SK-N-SH (cell line): ENCODE measurements around the gene JAKMIP3. TPM values are rescaled to one million over a fixed set of nuclear protein-coding genes. Genes with fewer than 3 reads are reported as not detected.
"Not testable (repeated sequence)": the region's sequence is repeated elsewhere in the genome, so short reads cannot be mapped to it uniquely, and the experiment has no call there.

Experiments used
- CTCF ChIA-PET: fragments of 300-600, 350-600 bp; formaldehyde crosslinking; extraction: SDS; loops from one replicate; lab custom pipeline; 2021; lab: Yijun Ruan, JAX
- POLR2A ChIA-PET: fragments of 350-600 bp; sonication (Branson Sonifier 250); formaldehyde crosslinking; extraction: SDS; loops from one replicate; lab custom pipeline; 2020; ENCODE audit warnings: antibody characterized with exemption, inconsistent platforms; lab: Yijun Ruan, JAX
- DNase-seq: peaks from one replicate; pipeline ENCODE4 v3.0.0; 2012
- H2AFZ ChIP-seq: fragments of 200-600 bp; sonication (generic); 2 replicates; pipeline ENCODE4 v1.8.1; 2016; ENCODE audit warnings: antibody characterized with exemption, mild to moderate bottlenecking, low read depth
- H3F3A ChIP-seq: fragments of 200-600 bp; sonication (generic); replicated peaks from 2 replicates; pipeline ENCODE3; 2016; ENCODE audit warnings: antibody characterized with exemption, mild to moderate bottlenecking; ENCODE audit not compliant: insufficient read depth
- H3K27ac ChIP-seq, 2 experiments: fragments of 200-500 bp in 1 of 2; fragments of 200-600 bp in 1 of 2; sonication (Bioruptor generic) in 1 of 2; sonication (generic), shearing (Covaris generic) in 1 of 2; 2 replicates each; pipeline versions ENCODE4 v1.5.1 to v1.6.1; 2014 to 2016; ENCODE audit warnings: low read depth in 2 of 2, inconsistent platforms in 1 of 2, low read length in 1 of 2, mild to moderate bottlenecking in 1 of 2, mixed read lengths in 1 of 2
- H3K27me3 ChIP-seq: fragments of 200-600 bp; sonication (generic), shearing (Covaris generic); 2 replicates; pipeline ENCODE4 v1.6.1; 2016; ENCODE audit warnings: mixed run types; ENCODE audit not compliant: insufficient read depth
- H3K36me3 ChIP-seq, 2 experiments: fragments of 200-500 bp in 1 of 2; fragments of 200-600 bp in 1 of 2; sonication (Bioruptor generic) in 1 of 2; sonication (generic) in 1 of 2; replicated peaks in 1 of 2; 2 replicates each; pipeline versions ENCODE3 to v1.5.1; 2014 to 2016; ENCODE audit warnings: low read length in 1 of 2, mild to moderate bottlenecking in 1 of 2; ENCODE audit not compliant: insufficient read depth in 2 of 2, control insufficient read depth in 1 of 2
- H3K4me1 ChIP-seq, 2 experiments: fragments of 200-500 bp in 1 of 2; fragments of 200-600 bp in 1 of 2; sonication (Bioruptor generic) in 1 of 2; sonication (generic), shearing (Covaris generic) in 1 of 2; 2 replicates each; pipeline versions ENCODE4 v1.5.1 to v1.6.1; 2014 to 2016; ENCODE audit warnings: low read depth in 1 of 2, low read length in 1 of 2, mixed run types in 1 of 2; ENCODE audit not compliant: insufficient read depth in 2 of 2, control insufficient read depth in 1 of 2
- H3K4me2 ChIP-seq: fragments of 200-600 bp; sonication (generic), shearing (Covaris generic); 2 replicates; pipeline ENCODE4 v1.6.1; 2017; ENCODE audit warnings: mixed run types
- H3K4me3 ChIP-seq, 2 experiments: fragments of 200-500 bp in 1 of 2; fragments of 200-600 bp in 1 of 2; sonication (Bioruptor generic) in 1 of 2; sonication (generic), shearing (Covaris generic) in 1 of 2; 2 replicates each; pipeline versions ENCODE4 v1.5.1 to v1.8.1; 2014 to 2016; ENCODE audit warnings: low read depth in 2 of 2, inconsistent platforms in 1 of 2, low read length in 1 of 2, mild to moderate bottlenecking in 1 of 2, mixed read lengths in 1 of 2, moderate library complexity in 1 of 2
- H3K79me2 ChIP-seq: fragments of 200-600 bp; sonication (generic); 2 replicates; pipeline ENCODE4 v1.8.1; 2017; ENCODE audit warnings: mild to moderate bottlenecking; ENCODE audit not compliant: insufficient read depth
- H3K9ac ChIP-seq: fragments of 200-600 bp; sonication (generic); 2 replicates; pipeline ENCODE4 v1.6.1; 2017; ENCODE audit warnings: mixed run types
- H3K9me2 ChIP-seq: fragments of 200-600 bp; sonication (generic); 2 replicates; pipeline ENCODE4 v1.6.1; 2017; ENCODE audit warnings: mixed run types
- H3K9me3 ChIP-seq: fragments of 200-600 bp; sonication (generic); 2 replicates; pipeline ENCODE4 v1.6.1; 2017; ENCODE audit warnings: mixed run types, mild to moderate bottlenecking, moderate library complexity
- H4K20me1 ChIP-seq: fragments of 200-600 bp; sonication (generic); 2 replicates; pipeline ENCODE4 v1.6.1; 2017; ENCODE audit warnings: mild to moderate bottlenecking, mixed run types; ENCODE audit not compliant: insufficient read depth
- FOSL2 ChIP-seq: IDR thresholded peaks from 2 replicates; pipeline ENCODE4 v1.4.0; 2012; ENCODE audit warnings: low read depth, mild to moderate bottlenecking, moderate library complexity, borderline replicate concordance
- FOXM1 ChIP-seq: IDR thresholded peaks from 2 replicates; pipeline ENCODE4 v1.4.0; 2012; ENCODE audit warnings: low read depth, mild to moderate bottlenecking
- MXI1 ChIP-seq: IDR thresholded peaks from 2 replicates; pipeline ENCODE4 v1.6.1; 2012; ENCODE audit warnings: mild to moderate bottlenecking, low read depth, low read length, improper control_type of control experiment
- POLR2AphosphoS5 ChIP-seq: IDR thresholded peaks from 2 replicates; pipeline ENCODE4 v1.6.1; 2012; ENCODE audit warnings: low read depth, low read length
- RXRA ChIP-seq: IDR thresholded peaks from 2 replicates; pipeline ENCODE4 v1.4.0; 2012; ENCODE audit warnings: low read depth, mild to moderate bottlenecking, borderline replicate concordance
- SMC3 ChIP-seq: IDR thresholded peaks from 2 replicates; pipeline ENCODE4 v1.6.1; 2012; ENCODE audit warnings: low read depth, low read length, improper control_type of control experiment
- TCF12 ChIP-seq: IDR thresholded peaks from 2 replicates; pipeline ENCODE4 v1.4.0; 2012
- WGBS: methylation state at CpG from one replicate; pipeline ENCODE4 v1.1.6; 2017; ENCODE audit warnings: low lambda C conversion rate; 5-methylcytosine and 5-hydroxymethylcytosine counted together
- polyA plus RNA-seq, 3 experiments: library from polyadenylated mRNA; depleted of rRNA; stranded (reverse); fragments of >200 nt; gene quantifications; 2 replicates each; pipeline ENCODE4 v1.2.3, GENCODE V29; 2012
- TF ChIP-seq, protein P1 (sequence below): IDR thresholded peaks from 2 replicates; pipeline ENCODE4 v1.4.0; 2012; ENCODE audit warnings: low read depth, borderline replicate concordance

The JAKMIP3 gene
- polyA plus RNA-seq, 1 of the 3 experiments (the other 2 are of a cell fraction): 0.02 TPM

DNA sequence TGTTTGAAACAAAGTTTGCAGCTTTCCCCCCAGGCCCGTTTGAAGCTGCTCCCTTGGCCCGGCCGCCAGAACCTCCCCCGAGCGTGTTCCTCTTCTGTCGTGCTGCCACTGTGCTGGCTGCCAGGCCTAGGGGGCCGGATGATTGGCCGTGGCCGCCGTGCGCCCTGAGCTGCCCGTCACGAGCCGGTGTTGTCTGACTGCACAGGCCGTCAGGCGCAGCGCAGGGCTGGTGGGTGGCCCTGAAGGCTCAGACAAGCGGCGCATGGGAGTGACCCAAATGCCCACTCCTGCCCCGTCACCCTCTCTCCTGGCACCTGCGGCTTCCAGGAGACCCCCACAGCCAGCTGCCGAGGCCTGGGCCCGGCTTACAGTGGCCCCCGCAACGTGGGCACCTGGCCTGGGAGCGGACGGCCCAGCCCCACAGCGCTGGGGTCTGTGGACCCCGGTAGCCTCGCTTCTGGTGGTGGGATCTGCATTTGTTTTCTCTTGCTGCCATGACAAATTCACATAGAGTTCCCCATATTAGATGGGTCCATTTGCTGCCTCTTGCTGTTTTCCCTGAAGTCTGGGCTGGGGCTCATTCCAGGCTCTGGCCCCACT is 13.1 kb downstream of the JAKMIP3 start:
- no peaks in the 10 kb centered on the region for H3K27me3 ChIP-seq
- no peak overlapping the region for H3K27ac ChIP-seq
- POLR2A ChIA-PET: no interaction called here
- no peak overlapping the region for H2AFZ ChIP-seq
- no peak overlapping the region for H3K4me2 ChIP-seq
- H3K9me3 ChIP-seq: no peaks in the 10 kb centered on the region
- CTCF ChIA-PET: interaction anchor here (1.3 kb wide), 1 partner anchor 64 kb away, joined by 6 read pairs; no protein-coding TSS in a partner anchor
- H4K20me1 ChIP-seq: no peaks in the 10 kb centered on the region
- WGBS: 65% methylated on average over 10 of the region's 30 CpGs
- no peak overlapping the region for H3K9ac ChIP-seq
- DNase-seq: no peak
- H3K4me3 ChIP-seq: no peak overlapping the region
- no peaks in the 10 kb centered on the region for H3F3A ChIP-seq
- no peaks in the 10 kb centered on the region for H3K79me2 ChIP-seq
- H3K9me2 ChIP-seq: no peaks in the 10 kb centered on the region
- H3K4me1 ChIP-seq: no peaks in the 10 kb centered on the region
- H3K36me3 ChIP-seq: no peaks in the 10 kb centered on the region
- TF ChIP-seq, protein P1, sequence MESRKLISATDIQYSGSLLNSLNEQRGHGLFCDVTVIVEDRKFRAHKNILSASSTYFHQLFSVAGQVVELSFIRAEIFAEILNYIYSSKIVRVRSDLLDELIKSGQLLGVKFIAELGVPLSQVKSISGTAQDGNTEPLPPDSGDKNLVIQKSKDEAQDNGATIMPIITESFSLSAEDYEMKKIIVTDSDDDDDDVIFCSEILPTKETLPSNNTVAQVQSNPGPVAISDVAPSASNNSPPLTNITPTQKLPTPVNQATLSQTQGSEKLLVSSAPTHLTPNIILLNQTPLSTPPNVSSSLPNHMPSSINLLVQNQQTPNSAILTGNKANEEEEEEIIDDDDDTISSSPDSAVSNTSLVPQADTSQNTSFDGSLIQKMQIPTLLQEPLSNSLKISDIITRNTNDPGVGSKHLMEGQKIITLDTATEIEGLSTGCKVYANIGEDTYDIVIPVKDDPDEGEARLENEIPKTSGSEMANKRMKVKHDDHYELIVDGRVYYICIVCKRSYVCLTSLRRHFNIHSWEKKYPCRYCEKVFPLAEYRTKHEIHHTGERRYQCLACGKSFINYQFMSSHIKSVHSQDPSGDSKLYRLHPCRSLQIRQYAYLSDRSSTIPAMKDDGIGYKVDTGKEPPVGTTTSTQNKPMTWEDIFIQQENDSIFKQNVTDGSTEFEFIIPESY: no peak
- TF ChIP-seq RXRA (no peak), SMC3 (no peak), TCF12 (no peak), MXI1 (no peak), POLR2AphosphoS5 (no peak), FOSL2 (no peak), FOXM1 (no peak)
- TF ChIP-seq, all 33 proteins: peak for 0

DNA sequence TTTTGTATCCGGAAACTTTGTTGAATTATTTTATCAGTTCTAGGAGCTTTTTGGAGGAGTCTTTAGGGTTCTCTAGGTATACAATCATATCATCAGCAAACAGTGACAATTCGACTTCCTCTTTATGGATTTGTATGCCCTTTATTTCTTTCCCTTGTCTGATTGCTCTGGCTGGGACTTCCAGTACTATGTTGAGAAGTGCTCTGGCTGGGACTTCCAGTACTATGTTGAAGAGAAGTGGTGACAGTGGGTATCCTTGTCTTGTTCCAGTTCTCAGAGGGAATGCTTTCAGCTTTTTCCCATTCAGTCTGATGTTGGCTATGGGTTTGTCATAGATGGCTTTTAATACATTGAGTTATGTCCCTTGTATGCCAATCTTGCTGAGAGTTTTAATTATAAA is 18.6 kb downstream of the JAKMIP3 start:
- DNase-seq, POLR2A ChIA-PET: not testable (repeated sequence)
- 41% methylated on average over 2 of the region's 2 CpGs for WGBS

DNA sequence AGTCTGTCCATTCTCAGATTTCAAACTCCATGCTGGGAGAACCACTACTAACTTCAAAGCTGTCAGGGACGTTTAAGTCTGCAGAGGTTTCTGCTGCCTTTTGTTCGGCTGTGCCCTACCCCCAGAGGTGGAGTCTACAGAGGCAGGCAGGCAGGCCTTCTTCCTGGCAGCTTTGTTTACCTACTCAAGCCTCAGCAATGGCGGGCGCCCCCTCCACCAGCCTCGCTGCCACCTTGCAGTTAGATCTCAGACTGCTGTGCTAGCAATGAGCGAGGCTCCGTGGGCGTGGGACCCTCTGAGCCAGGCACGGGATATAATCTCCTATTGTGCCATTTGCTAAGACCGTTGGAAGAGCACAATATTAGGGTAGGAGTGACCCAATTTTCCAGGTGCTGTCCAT is 27.5 kb downstream of the JAKMIP3 start:
- H3F3A ChIP-seq, H3K27me3 ChIP-seq, H3K4me1 ChIP-seq, H3K4me3 ChIP-seq, H4K20me1 ChIP-seq, H3K36me3 ChIP-seq, POLR2A ChIA-PET, DNase-seq, H3K79me2 ChIP-seq, H3K27ac ChIP-seq, H2AFZ ChIP-seq, H3K9ac ChIP-seq, H3K9me3 ChIP-seq, H3K9me2 ChIP-seq, H3K4me2 ChIP-seq, CTCF ChIA-PET: not testable (repeated sequence)
- WGBS: 56% methylated on average over 8 of the region's 10 CpGs

More for the DNA sequence above, 18.6 kb downstream of the JAKMIP3 start:
- CTCF ChIA-PET, H4K20me1 ChIP-seq, H3K36me3 ChIP-seq, H3K4me3 ChIP-seq, H2AFZ ChIP-seq, H3K9me2 ChIP-seq, H3K27ac ChIP-seq, H3K27me3 ChIP-seq, H3K4me2 ChIP-seq, H3K79me2 ChIP-seq, H3K4me1 ChIP-seq, H3K9ac ChIP-seq, H3K9me3 ChIP-seq, H3F3A ChIP-seq: not testable (repeated sequence)
